K562 (cell line): ENCODE data around the gene MED13L. TPM values are rescaled to one million over a fixed set of nuclear protein-coding genes. Genes with fewer than 3 reads are reported as not detected.

Experiments
- ATAC-seq: fragments of 200-7000 bp; cut with Tn5 transposase; 3 replicates; pipeline ENCODE4 v1.9.1; 2020; ENCODE audit warnings: moderate library complexity
- BruUV-seq: library from RNA; stranded (reverse); fragments of 400-500 nt; replicated peaks from 2 replicates; lab custom pipeline; 2021; lab: Mats Ljungman, UMichigan
- CTCF ChIA-PET: fragments of 300-600 bp; formaldehyde crosslinking; extraction: SDS; loops from one replicate; lab custom pipeline; 2021; ENCODE audit warnings: low intra/inter-chr PET ratio; lab: Yijun Ruan, JAX
- POLR2A ChIA-PET: fragments of 300-600, 350-650 bp; sonication (Branson Sonifier 250); formaldehyde crosslinking; extraction: SDS; loops from one replicate; lab custom pipeline; 2021; ENCODE audit warnings: antibody characterized with exemption, inconsistent platforms; lab: Yijun Ruan, JAX
- DNase-seq, 4 experiments: peaks; one replicate each; pipeline versions ENCODE4 v3.0.0 to v3.0.0-alpha.2; 2011 to 2018; ENCODE audit warnings: low spot score in 3 of 4, mixed read lengths in 3 of 4; ENCODE audit errors: extremely low read depth in 1 of 4
- FAIRE-seq: peaks from 2 replicates; lab custom pipeline; 2011; peaks lifted over from hg19 to GRCh38; lab: Jason Lieb, UNC
- H2AFZ ChIP-seq: 2 replicates; pipeline ENCODE4 v1.6.0; 2011; ENCODE audit warnings: low read depth, low read length, control low read depth, inconsistent platforms
- H3K27ac ChIP-seq: fragments of 200-600 bp; 3 replicates; pipeline ENCODE4 v1.8.0; 2011; ENCODE audit warnings: low read depth, mild to moderate bottlenecking, control low read depth, inconsistent platforms, low read length, moderate library complexity, mixed read lengths; ENCODE audit errors: extremely low read depth
- H3K27me3 ChIP-seq, 2 experiments: fragments of 300-600 bp in 1 of 2; 2 replicates in 1 of 2; 3 replicates in 1 of 2; pipeline versions ENCODE4 v1.6.0 to v1.8.0; 2011; ENCODE audit warnings: inconsistent platforms in 2 of 2, low read length in 2 of 2, mild to moderate bottlenecking in 1 of 2, mixed read lengths in 1 of 2, moderate library complexity in 1 of 2; ENCODE audit not compliant: control insufficient read depth in 2 of 2, insufficient read depth in 2 of 2
- H3K36me3 ChIP-seq: fragments of 300-600 bp; 3 replicates; pipeline ENCODE4 v1.8.0; 2011; ENCODE audit warnings: mild to moderate bottlenecking, low read length, inconsistent platforms; ENCODE audit not compliant: control insufficient read depth, insufficient read depth
- H3K4me1 ChIP-seq, 2 experiments: fragments of 200-600 bp in 1 of 2; replicated peaks in 1 of 2; 2 replicates in 1 of 2; 3 replicates in 1 of 2; pipeline versions ENCODE4 v1.5.1 to v1.8.0; 2011; ENCODE audit warnings: inconsistent platforms in 2 of 2, low read length in 2 of 2, mild to moderate bottlenecking in 1 of 2, mixed read lengths in 1 of 2, moderate library complexity in 1 of 2; ENCODE audit not compliant: control insufficient read depth in 2 of 2, insufficient read depth in 2 of 2
- H3K4me2 ChIP-seq: 2 replicates; pipeline ENCODE4 v1.6.1; 2011; ENCODE audit warnings: low read length, control low read depth, inconsistent platforms, mixed read lengths; ENCODE audit not compliant: insufficient read depth
- H3K4me3 ChIP-seq: fragments of 200-600 bp; sonication (generic), shearing (Covaris generic); 2 replicates; pipeline ENCODE4 v1.5.1; 2016; ENCODE audit warnings: control low read depth, inconsistent platforms
- H3K79me2 ChIP-seq: fragments of 200-600 bp; 3 replicates; pipeline ENCODE4 v1.8.0; 2011; ENCODE audit warnings: low read length, inconsistent platforms; ENCODE audit not compliant: control insufficient read depth, insufficient read depth
- H3K9ac ChIP-seq, 2 experiments: 2 replicates each; pipeline versions ENCODE4 v1.6.0 to v1.6.1; 2011; ENCODE audit warnings: low read depth in 2 of 2, low read length in 2 of 2, control low read depth in 1 of 2, inconsistent platforms in 1 of 2, mild to moderate bottlenecking in 1 of 2, mixed read lengths in 1 of 2; ENCODE audit not compliant: insufficient read depth in 1 of 2
- H3K9me1 ChIP-seq: one replicate; pipeline ENCODE4 v1.6.0; 2011; ENCODE audit warnings: inconsistent platforms, mild to moderate bottlenecking, low read length, moderate library complexity; ENCODE audit not compliant: control insufficient read depth, insufficient read depth
- H3K9me3 ChIP-seq: replicated peaks from 2 replicates; pipeline ENCODE4 v1.5.1; 2011; ENCODE audit warnings: low read depth, low read length, inconsistent platforms; ENCODE audit not compliant: control insufficient read depth, insufficient read depth
- H4K20me1 ChIP-seq: replicated peaks from 2 replicates; pipeline ENCODE4 v1.6.1; 2011; ENCODE audit warnings: low read length, inconsistent platforms, mixed read lengths; ENCODE audit not compliant: control insufficient read depth, insufficient read depth
- FOXP1 ChIP-seq: sonication (generic); formaldehyde crosslinking; IDR thresholded peaks from 2 replicates; pipeline ENCODE4 v1.8.0; 2022; ENCODE audit warnings: mild to moderate bottlenecking, missing genetic modification reagents
- HDAC3 ChIP-seq: fragments of 450-650 bp; IDR thresholded peaks from 2 replicates; pipeline ENCODE4 v1.6.1; 2018; ENCODE audit warnings: borderline replicate concordance, mild to moderate bottlenecking, moderate library complexity; ENCODE audit not compliant: partially characterized antibody
- KAT2B ChIP-seq: IDR thresholded peaks from one replicate; pipeline ENCODE4 v1.6.1; 2012; ENCODE audit warnings: low read depth, mild to moderate bottlenecking, control low read depth, inconsistent platforms, low read length, moderate library complexity
- LEF1 ChIP-seq: fragments of 450-650 bp; IDR thresholded peaks from 2 replicates; pipeline ENCODE4 v1.6.1; 2016; ENCODE audit warnings: mild to moderate bottlenecking
- POLR2G ChIP-seq: fragments of 200-400 bp; formaldehyde crosslinking; IDR thresholded peaks from 2 replicates; pipeline ENCODE4 v1.6.1; 2017; ENCODE audit warnings: low read depth, mild to moderate bottlenecking, antibody characterized with exemption, low read length, moderate library complexity
- SMAD1 ChIP-seq: fragments of 150-350 bp; IDR thresholded peaks from 2 replicates; pipeline ENCODE4 v1.6.1; 2014; ENCODE audit warnings: low read length, low read depth; ENCODE audit not compliant: partially characterized antibody
- ZNF764 ChIP-seq: fragments of 250-450 bp; sonication (Bioruptor Pico); IDR thresholded peaks from 2 replicates; pipeline ENCODE4 v1.4.0; 2020; ENCODE audit warnings: low read depth, mild to moderate bottlenecking, moderate library complexity
- WGBS: fragments of 100-300 bp; shearing (Covaris generic); methylation state at CpG from one replicate; pipeline ENCODE4 v1.1.6; 2016; ENCODE audit warnings: low coverage, mixed read lengths; ENCODE audit not compliant: insufficient coverage; ENCODE audit errors: missing lambda C conversion rate; 5-methylcytosine and 5-hydroxymethylcytosine counted together
- in situ Hi-C: fragments of 300-500 bp; cut with MboI; formaldehyde crosslinking; loops from 4 replicates; pipeline ENCODE4 v1.15.0; 2018; ENCODE audit warnings: inconsistent platforms, mixed read lengths
- intact Hi-C: fragments of 100-400 bp; cut with micrococcal nuclease; formaldehyde crosslinking; loops from 2 replicates; pipeline ENCODE4 v1.14.2; 2022
- polyA plus RNA-seq, 8 experiments: library from polyadenylated mRNA; depleted of rRNA in 4 of 8; stranded (reverse) in 5 of 8; unstranded in 3 of 8; fragments of >200 nt; fragmentation: Nextera tagmentation in 2 of 8; fragmentation: Illumina TruSeq in 1 of 8; extraction: Ambion mirVana in 2 of 8; extraction: Trizol in 1 of 8; gene quantifications; 2 replicates each; pipeline versions ENCODE4 v1.2.1 to v1.2.3, GENCODE V29; 2011 to 2014; ENCODE audit warnings: inconsistent platforms in 1 of 8, missing spikeins in 1 of 8
- total RNA-seq, 7 experiments: library from RNA; depleted of rRNA in 6 of 7; stranded (reverse); fragments of >200 nt in 6 of 7; fragmentation: Illumina TruSeq in 2 of 7; extraction: Trizol in 2 of 7; gene quantifications; 2 replicates each; pipeline versions ENCODE4 v1.2.1 to v1.2.3, GENCODE V29; 2011 to 2021; ENCODE audit warnings: low replicate concordance in 1 of 7
- TF ChIP-seq, protein P1 (sequence below): fragments of 250-450 bp; sonication (Bioruptor Pico); IDR thresholded peaks from 2 replicates; pipeline ENCODE4 v1.8.0; 2021; ENCODE audit warnings: moderate library complexity, mild to moderate bottlenecking, inconsistent platforms
- TF ChIP-seq, protein P2 (sequence below): fragments of 250-450 bp; sonication (Bioruptor Pico); IDR thresholded peaks from 2 replicates; pipeline ENCODE4 v1.5.0; 2021; ENCODE audit warnings: mild to moderate bottlenecking, borderline replicate concordance
- TF ChIP-seq, protein P3 (sequence below), 2 experiments: fragments of 450-650 bp; IDR thresholded peaks; 2 replicates each; pipeline ENCODE4 v1.6.1; 2016; ENCODE audit warnings: mild to moderate bottlenecking in 2 of 2, borderline replicate concordance in 1 of 2, low read depth in 1 of 2, moderate library complexity in 1 of 2

Gene MED13L
- total and polyA plus RNA-seq, 9 of the 15 experiments (the other 6 are each of a cell fraction or from before 2014, with no cell fraction given), result 13.4 to 90.3 (median 36.9) TPM

DNA sequence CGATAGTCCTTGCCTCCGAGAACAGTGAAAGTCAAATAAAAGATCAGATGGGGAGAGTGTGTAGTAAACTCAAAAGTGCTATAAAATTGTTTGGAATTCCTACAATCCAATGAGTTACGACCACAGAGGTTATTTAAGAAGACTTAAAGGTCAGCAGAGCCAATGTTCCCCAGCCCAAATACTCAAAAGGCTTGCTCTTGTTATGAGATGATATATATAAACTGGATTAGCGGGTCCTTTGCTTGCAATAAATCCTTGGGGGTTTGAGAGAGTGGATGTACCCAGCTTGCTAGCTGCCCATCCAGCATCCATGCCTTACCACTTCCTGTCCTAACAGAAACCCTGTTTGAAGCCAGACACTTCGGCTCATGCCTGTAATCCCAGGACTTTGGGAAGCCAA lies 29.0 kb upstream of the MED13L start:
- Histone ChIP-seq H3K9me1 (no peaks in the 10 kb centered on the region), H3K4me1 (peaks cover 4 to 7% of the 10 kb centered on the region in 2 experiments; a peak in 2 of 5 replicates), H4K20me1 (no peaks in the 10 kb centered on the region), H3K27ac (no peak overlapping the region), H3K27me3 (no peaks in the 10 kb centered on the region), H3K4me2 (no peak overlapping the region), H3K79me2 (no peaks in the 10 kb centered on the region), H3K9me3 (no peaks in the 10 kb centered on the region; the same call in 1 of the 2 replicates), H3K36me3 (no peaks in the 10 kb centered on the region), H2AFZ (peak overlapping the region; percentile 42; the same call in 1 of the 2 replicates), H3K9ac (no peak overlapping the region), H3K4me3 (no peak overlapping the region)
- no peak for ATAC-seq
- no peak for DNase-seq
- CTCF ChIA-PET, result no interaction called here
- no TSS peak for BruUV-seq
- no peak for FAIRE-seq
- WGBS, result 64% methylated on average over 5 of the region's 5 CpGs
- POLR2A ChIA-PET, result no interaction called here
- in situ Hi-C loops, result no loop called here
- intact Hi-C loops, result no loop called here
- TF ChIP-seq, protein P1, sequence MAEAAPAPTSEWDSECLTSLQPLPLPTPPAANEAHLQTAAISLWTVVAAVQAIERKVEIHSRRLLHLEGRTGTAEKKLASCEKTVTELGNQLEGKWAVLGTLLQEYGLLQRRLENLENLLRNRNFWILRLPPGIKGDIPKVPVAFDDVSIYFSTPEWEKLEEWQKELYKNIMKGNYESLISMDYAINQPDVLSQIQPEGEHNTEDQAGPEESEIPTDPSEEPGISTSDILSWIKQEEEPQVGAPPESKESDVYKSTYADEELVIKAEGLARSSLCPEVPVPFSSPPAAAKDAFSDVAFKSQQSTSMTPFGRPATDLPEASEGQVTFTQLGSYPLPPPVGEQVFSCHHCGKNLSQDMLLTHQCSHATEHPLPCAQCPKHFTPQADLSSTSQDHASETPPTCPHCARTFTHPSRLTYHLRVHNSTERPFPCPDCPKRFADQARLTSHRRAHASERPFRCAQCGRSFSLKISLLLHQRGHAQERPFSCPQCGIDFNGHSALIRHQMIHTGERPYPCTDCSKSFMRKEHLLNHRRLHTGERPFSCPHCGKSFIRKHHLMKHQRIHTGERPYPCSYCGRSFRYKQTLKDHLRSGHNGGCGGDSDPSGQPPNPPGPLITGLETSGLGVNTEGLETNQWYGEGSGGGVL (CRISPR knock-in tag), result no peak
- TF ChIP-seq POLR2G (no peak), SMAD1 (no peak), FOXP1 (no peak), ZNF764 (CRISPR knock-in tag) (no peak), HDAC3 (no peak), LEF1 (no peak), KAT2B (no peak)
- TF ChIP-seq, protein P2, sequence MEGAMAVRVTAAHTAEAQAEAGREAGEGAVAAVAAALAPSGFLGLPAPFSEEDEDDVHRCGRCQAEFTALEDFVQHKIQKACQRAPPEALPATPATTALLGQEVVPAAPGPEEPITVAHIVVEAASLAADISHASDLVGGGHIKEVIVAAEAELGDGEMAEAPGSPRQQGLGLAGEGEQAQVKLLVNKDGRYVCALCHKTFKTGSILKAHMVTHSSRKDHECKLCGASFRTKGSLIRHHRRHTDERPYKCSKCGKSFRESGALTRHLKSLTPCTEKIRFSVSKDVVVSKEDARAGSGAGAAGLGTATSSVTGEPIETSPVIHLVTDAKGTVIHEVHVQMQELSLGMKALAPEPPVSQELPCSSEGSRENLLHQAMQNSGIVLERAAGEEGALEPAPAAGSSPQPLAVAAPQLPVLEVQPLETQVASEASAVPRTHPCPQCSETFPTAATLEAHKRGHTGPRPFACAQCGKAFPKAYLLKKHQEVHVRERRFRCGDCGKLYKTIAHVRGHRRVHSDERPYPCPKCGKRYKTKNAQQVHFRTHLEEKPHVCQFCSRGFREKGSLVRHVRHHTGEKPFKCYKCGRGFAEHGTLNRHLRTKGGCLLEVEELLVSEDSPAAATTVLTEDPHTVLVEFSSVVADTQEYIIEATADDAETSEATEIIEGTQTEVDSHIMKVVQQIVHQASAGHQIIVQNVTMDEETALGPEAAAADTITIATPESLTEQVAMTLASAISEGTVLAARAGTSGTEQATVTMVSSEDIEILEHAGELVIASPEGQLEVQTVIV (CRISPR knock-in tag), result no peak
- TF ChIP-seq, protein P3, sequence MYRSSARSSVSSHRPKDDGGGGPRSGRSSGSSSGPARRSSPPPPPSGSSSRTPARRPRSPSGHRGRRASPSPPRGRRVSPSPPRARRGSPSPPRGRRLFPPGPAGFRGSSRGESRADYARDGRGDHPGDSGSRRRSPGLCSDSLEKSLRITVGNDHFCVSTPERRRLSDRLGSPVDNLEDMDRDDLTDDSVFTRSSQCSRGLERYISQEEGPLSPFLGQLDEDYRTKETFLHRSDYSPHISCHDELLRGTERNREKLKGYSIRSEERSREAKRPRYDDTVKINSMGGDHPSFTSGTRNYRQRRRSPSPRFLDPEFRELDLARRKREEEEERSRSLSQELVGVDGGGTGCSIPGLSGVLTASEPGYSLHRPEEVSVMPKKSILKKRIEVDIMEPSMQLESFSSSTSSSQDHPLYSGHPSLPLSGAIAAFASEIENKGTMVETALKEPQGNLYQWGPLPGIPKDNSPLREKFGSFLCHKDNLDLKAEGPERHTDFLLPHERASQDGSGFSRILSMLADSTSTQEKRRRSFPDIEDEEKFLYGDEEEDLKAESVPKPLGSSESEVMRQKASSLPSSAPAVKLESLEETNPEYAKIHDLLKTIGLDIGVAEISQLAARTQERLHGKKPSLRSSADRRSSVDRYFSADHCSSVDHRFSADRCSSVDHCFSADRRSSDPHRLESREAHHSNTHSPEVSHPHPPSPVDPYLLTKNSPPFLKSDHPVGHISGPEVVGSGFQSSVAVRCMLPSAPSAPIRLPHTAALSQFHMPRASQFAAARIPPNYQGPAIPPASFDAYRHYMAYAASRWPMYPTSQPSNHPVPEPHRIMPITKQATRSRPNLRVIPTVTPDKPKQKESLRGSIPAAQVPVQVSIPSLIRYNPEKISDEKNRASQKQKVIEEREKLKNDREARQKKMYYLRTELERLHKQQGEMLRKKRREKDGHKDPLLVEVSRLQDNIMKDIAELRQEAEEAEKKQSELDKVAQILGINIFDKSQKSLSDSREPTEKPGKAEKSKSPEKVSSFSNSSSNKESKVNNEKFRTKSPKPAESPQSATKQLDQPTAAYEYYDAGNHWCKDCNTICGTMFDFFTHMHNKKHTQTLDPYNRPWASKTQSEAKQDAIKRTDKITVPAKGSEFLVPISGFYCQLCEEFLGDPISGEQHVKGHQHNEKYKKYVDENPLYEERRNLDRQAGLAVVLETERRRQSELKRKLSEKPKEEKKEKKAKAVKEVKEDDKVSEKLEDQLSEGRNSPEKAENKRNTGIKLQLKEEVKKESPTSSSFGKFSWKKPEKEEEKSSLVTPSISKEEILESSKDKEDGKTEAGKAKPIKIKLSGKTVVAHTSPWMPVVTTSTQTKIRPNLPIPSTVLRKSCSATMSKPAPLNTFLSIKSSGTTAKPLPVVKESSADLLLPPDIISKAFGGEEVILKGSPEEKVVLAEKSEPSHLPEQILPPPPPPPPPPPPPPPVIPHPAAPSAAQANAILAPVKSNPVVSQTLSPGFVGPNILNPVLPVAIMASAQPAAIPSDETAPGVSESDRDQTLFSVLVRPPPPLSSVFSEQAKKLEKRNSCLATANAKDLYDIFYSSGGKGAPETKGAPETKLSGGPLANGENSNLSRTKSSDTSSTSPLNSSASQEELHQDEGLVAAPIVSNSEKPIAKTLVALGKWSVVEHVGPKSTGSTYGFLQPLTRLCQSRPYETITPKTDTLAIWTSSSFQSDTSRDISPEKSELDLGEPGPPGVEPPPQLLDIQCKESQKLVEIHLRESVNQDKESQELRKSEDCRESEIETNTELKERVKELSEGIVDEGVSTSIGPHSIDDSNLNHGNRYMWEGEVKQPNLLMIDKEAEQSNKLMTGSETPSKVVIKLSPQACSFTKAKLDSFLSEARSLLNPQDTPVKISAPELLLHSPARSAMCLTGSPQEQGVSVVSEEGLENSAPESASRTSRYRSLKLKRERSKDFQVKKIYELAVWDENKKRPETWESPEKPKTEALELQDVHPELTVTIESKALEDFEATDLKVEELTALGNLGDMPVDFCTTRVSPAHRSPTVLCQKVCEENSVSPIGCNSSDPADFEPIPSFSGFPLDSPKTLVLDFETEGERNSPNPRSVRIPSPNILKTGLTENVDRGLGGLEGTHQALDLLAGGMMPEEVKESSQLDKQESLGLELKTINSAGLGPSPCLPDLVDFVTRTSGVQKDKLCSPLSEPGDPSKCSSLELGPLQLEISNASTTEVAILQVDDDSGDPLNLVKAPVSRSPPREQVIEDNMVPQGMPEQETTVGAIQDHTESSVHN (IDR thresholded peaks at IDR 0.05; ENCODE audit: borderline replicate concordance in 1 of 2, low read depth in 1 of 2), result no peak
